Mesenteric fat pad (tissue), 1 donor: ENCODE results near the gene MEGF6. TPM values are rescaled to one million over a fixed set of nuclear protein-coding genes. Genes with fewer than 3 reads are reported as not detected.

ENCODE experiments used
- DNase-seq: peaks from one replicate; pipeline ENCODE4 v3.0.0-alpha.2; 2020; ENCODE audit warnings: low spot score
- total RNA-seq: library from RNA; stranded (reverse); fragmentation: NEBNext Ultra II Directional; extraction: Animal tissue kit (Norgen Biotek cat#: 25700); gene quantifications from one replicate; pipeline ENCODE4 v1.2.1, GENCODE V29; 2021
- donor health status: DM: yes; HTN: yes; CAD: no.

The MEGF6 gene
- total RNA-seq, 1 donor from 2014 or later: 61.1 TPM

GRCh38 chr1:3475839-3476573, 135.3 kb downstream of the MEGF6 start:
- no peak for DNase-seq

GRCh38 chr1:3474421-3474820, 136.9 kb downstream of the MEGF6 start:
- no peak for DNase-seq

- no peak for DNase-seq
Measured at GRCh38 chr1:3474016-3474415, 137.3 kb downstream of the MEGF6 start.

- no peak for DNase-seq
Measured at GRCh38 chr1:3473381-3473844, 137.9 kb downstream of the MEGF6 start.

GRCh38 chr1:3472906-3473305, 138.4 kb downstream of the MEGF6 start:
- DNase-seq: no peak

GRCh38 chr1:3472088-3472850, 139.0 kb downstream of the MEGF6 start:
- DNase-seq: no peak

GRCh38 chr1:3471356-3472087, 139.8 kb downstream of the MEGF6 start:
- DNase-seq: no peak

GRCh38 chr1:3470650-3471355, 140.5 kb downstream of the MEGF6 start:
- no peak for DNase-seq

- DNase-seq: no peak
Measured at GRCh38 chr1:3469849-3470649, 141.3 kb downstream of the MEGF6 start.

GRCh38 chr1:3469104-3469848, 142.0 kb downstream of the MEGF6 start:
- no peak for DNase-seq

- DNase-seq: no peak
Measured at GRCh38 chr1:3468236-3469103, 142.8 kb downstream of the MEGF6 start.

GRCh38 chr1:3467096-3468036, 143.9 kb downstream of the MEGF6 start:
- DNase-seq: no peak

- DNase-seq: no peak
Measured at GRCh38 chr1:3466366-3467075, 144.8 kb downstream of the MEGF6 start.

GRCh38 chr1:3465935-3466321, 145.4 kb downstream of the MEGF6 start:
- no peak for DNase-seq

GRCh38 chr1:3465091-3465934, 146.0 kb downstream of the MEGF6 start:
- no peak for DNase-seq

GRCh38 chr1:3464649-3465025, 146.7 kb downstream of the MEGF6 start:
- DNase-seq: no peak
